Activated CD4-positive, alpha-beta memory T cell treated with anti-CD3 and anti-CD28 coated beads for 36 hours (primary cell): ENCODE results near the gene TRIM28. TPM values are rescaled to one million over a fixed set of nuclear protein-coding genes. Genes with fewer than 3 reads are reported as not detected.

Experiments used
- CTCF ChIA-PET: fragments of 350-600 bp; sonication (Branson Sonifier 250); formaldehyde crosslinking; loops from one replicate; lab custom pipeline; 2021; ENCODE audit warnings: antibody characterized with exemption, inconsistent platforms; lab: Charles Lee
- POLR2A ChIA-PET: fragments of 350-600 bp; sonication (Branson Sonifier 250); formaldehyde crosslinking; loops from one replicate; lab custom pipeline; 2021; ENCODE audit warnings: antibody characterized with exemption; lab: Charles Lee
- DNase-seq: peaks from one replicate; pipeline ENCODE4 v3.0.0-alpha.2; 2020
- H3K27ac Mint-ChIP-seq: one replicate; pipeline ENCODE4 v1.8.0; 2021; ENCODE audit warnings: mixed read lengths
- H3K27me3 Mint-ChIP-seq: one replicate; pipeline ENCODE4 v1.8.0; 2021; ENCODE audit warnings: mixed read lengths
- H3K36me3 Mint-ChIP-seq: one replicate; pipeline ENCODE4 v1.8.0; 2021; ENCODE audit warnings: mixed read lengths
- H3K4me1 Mint-ChIP-seq: one replicate; pipeline ENCODE4 v1.8.0; 2021; ENCODE audit warnings: low read depth, mixed read lengths
- H3K4me3 Mint-ChIP-seq: one replicate; pipeline ENCODE4 v1.8.0; 2021; ENCODE audit warnings: mild to moderate bottlenecking, mixed read lengths
- H3K9me3 Mint-ChIP-seq: one replicate; pipeline ENCODE4 v1.8.0; 2021; ENCODE audit warnings: mixed read lengths
- intact Hi-C: fragments of 100-400 bp; cut with micrococcal nuclease; formaldehyde crosslinking; loops from one replicate; pipeline ENCODE4 v1.15.1; 2023
- total RNA-seq, 2 experiments: library from RNA; stranded (reverse); gene quantifications; one replicate each; pipeline ENCODE4 v1.2.3, GENCODE V29; 2021

TRIM28 gene
- total RNA-seq, 2 experiments from 2014 or later, result 404 to 408 TPM

- no peak for DNase-seq
Measured at GRCh38 chr19:58513213-58513693, 30.6 kb upstream of the TRIM28 start.

GRCh38 chr19:58513694-58514563, 29.9 kb upstream of the TRIM28 start:
- H3K36me3 Mint-ChIP-seq, result peaks cover 15% of the 10 kb centered on the region
- peak overlapping the region; percentile 91 for H3K27ac Mint-ChIP-seq
- H3K4me1 Mint-ChIP-seq, result peaks cover 26% of the 10 kb centered on the region
- H3K27me3 Mint-ChIP-seq, result no peaks in the 10 kb centered on the region
- H3K4me3 Mint-ChIP-seq, result peak overlapping the region; percentile 83
- no peaks in the 10 kb centered on the region for H3K9me3 Mint-ChIP-seq
- ChIA-PET POLR2A (interaction anchor here (0.6 to 1.5 kb wide), 7 partner anchors 18 to 67 kb away, joined by 3 to 14 read pairs (median 4); partner anchors contain the start of gene TRIM28), CTCF (interaction anchor here (0.6 to 2.5 kb wide), 36 partner anchors 10 to 295 kb away, joined by 3 to 43 read pairs (median 4); partner anchors contain the start of genes CHMP2A, MZF1, RNF225 and TRIM28)
- peak; percentile 98 for DNase-seq
- intact Hi-C loops, result loop anchor here (1.0 kb wide), 2 partner anchors 15 to 30 kb away; partner anchors contain the start of gene TRIM28

More at GRCh38 chr19:58513213-58513693, 30.6 kb upstream of the TRIM28 start:
- CTCF ChIA-PET, result interaction anchor here (1.0 to 2.5 kb wide), 20 partner anchors 9 to 285 kb away, joined by 3 to 43 read pairs (median 4); partner anchors contain the start of genes CHMP2A, ZNF324B, ZNF497 and ZNF544
- peak overlapping the region; percentile 91 for H3K27ac Mint-ChIP-seq
- H3K9me3 Mint-ChIP-seq, result no peaks in the 10 kb centered on the region
- intact Hi-C loops, result no loop called here
- peaks cover 20% of the 10 kb centered on the region for H3K4me1 Mint-ChIP-seq
- no peaks in the 10 kb centered on the region for H3K27me3 Mint-ChIP-seq
- POLR2A ChIA-PET, result interaction anchor here (0.6 to 1.5 kb wide), 7 partner anchors 17 to 68 kb away, joined by 3 to 14 read pairs (median 4); partner anchors contain the start of gene TRIM28
- H3K36me3 Mint-ChIP-seq, result peaks cover 15% of the 10 kb centered on the region
- H3K4me3 Mint-ChIP-seq, result peak overlapping the region; percentile 83

GRCh38 chr19:58514564-58515022, 29.3 kb upstream of the TRIM28 start:
- Mint-ChIP-seq H3K4me3 (peak overlapping the region; percentile 83), H3K4me1 (peaks cover 28% of the 10 kb centered on the region), H3K9me3 (no peaks in the 10 kb centered on the region), H3K27ac (peak overlapping the region; percentile 91), H3K36me3 (peaks cover 17% of the 10 kb centered on the region), H3K27me3 (no peaks in the 10 kb centered on the region)
- ChIA-PET POLR2A (interaction anchor here (0.7 to 1.5 kb wide), 6 partner anchors 18 to 67 kb away, joined by 3 to 14 read pairs (median 4); partner anchors contain the start of gene TRIM28), CTCF (interaction anchor here (0.6 to 2.5 kb wide), 37 partner anchors 10 to 296 kb away, joined by 3 to 43 read pairs (median 4); partner anchors contain the start of genes CHMP2A, MZF1, RNF225 and TRIM28)
- no peak for DNase-seq
- intact Hi-C loops, result loop anchor here (1.0 kb wide), 2 partner anchors 15 to 30 kb away; partner anchors contain the start of gene TRIM28

GRCh38 chr19:58515259-58515658, 28.6 kb upstream of the TRIM28 start:
- Mint-ChIP-seq H3K4me1 (peaks cover 30% of the 10 kb centered on the region), H3K36me3 (peaks cover 18% of the 10 kb centered on the region), H3K27me3 (no peaks in the 10 kb centered on the region), H3K9me3 (no peaks in the 10 kb centered on the region), H3K4me3 (peak overlapping the region; percentile 83), H3K27ac (peak overlapping the region; percentile 38)
- no peak for DNase-seq
- intact Hi-C loops, result no loop called here
- ChIA-PET CTCF (interaction anchor here (1.0 to 2.2 kb wide), 2 partner anchors 60 to 66 kb away, joined by 3 to 13 read pairs; no protein-coding TSS in a partner anchor), POLR2A (interaction anchor here (0.7 kb wide), 1 partner anchor 49 kb away, joined by 4 read pairs; no protein-coding TSS in a partner anchor)

DNA sequence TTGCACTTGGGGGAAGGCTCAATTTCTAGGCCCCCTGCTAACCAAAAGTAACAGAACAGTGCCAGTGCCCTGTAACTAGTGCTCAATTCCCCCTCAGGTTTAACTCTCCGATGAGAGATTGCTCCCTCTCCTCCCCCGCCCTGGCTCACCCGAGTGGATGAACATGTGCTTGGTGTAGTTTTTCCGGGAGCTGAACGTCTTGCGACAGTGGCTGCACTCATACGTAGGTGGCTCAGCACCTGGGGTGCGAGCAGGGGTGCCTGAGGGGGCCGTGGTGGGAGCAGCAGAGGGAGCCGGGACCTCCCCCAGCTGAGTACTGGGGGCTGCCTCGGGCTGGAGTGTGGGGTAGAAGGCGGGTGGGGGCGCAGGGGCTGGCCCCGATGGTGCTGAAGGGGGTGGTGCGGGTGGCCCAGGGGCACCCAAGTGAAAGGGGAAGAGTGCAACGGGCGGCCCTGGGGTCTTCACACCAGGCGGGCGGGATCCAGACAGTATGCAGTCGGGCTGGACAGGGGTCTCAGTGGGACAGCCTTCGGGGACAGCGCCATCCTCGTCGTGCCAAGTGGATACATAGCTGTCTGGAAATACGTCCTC, 27.5 kb upstream of the TRIM28 start:
- Mint-ChIP-seq H3K4me1 (peaks cover 34% of the 10 kb centered on the region), H3K36me3 (peaks cover 18% of the 10 kb centered on the region), H3K4me3 (peak overlapping the region; percentile 50), H3K27me3 (no peaks in the 10 kb centered on the region), H3K9me3 (no peaks in the 10 kb centered on the region), H3K27ac (no peak overlapping the region)
- DNase-seq, result no peak
- POLR2A ChIA-PET, result no interaction called here
- CTCF ChIA-PET, result no interaction called here
- intact Hi-C loops, result no loop called here

- H3K4me1 Mint-ChIP-seq, result peaks cover 34% of the 10 kb centered on the region
- no peak for DNase-seq
- no peak overlapping the region for H3K27ac Mint-ChIP-seq
- H3K27me3 Mint-ChIP-seq, result no peaks in the 10 kb centered on the region
- ChIA-PET POLR2A (interaction anchor here (0.6 to 4.1 kb wide), 2 partner anchors 12 to 27 kb away, joined by 3 to 35 read pairs; partner anchors contain the start of gene TRIM28), CTCF (interaction anchor here (3.3 to 4.5 kb wide), 2 partner anchors 28 to 59 kb away, joined by 33 to 61 read pairs; partner anchors contain the start of gene TRIM28)
- intact Hi-C loops, result no loop called here
- H3K9me3 Mint-ChIP-seq, result no peaks in the 10 kb centered on the region
- no peak overlapping the region for H3K4me3 Mint-ChIP-seq
- peaks cover 18% of the 10 kb centered on the region for H3K36me3 Mint-ChIP-seq
Measured at GRCh38 chr19:58516964-58517833, 26.7 kb upstream of the TRIM28 start.

- Mint-ChIP-seq H3K36me3 (peaks cover 18% of the 10 kb centered on the region), H3K9me3 (no peaks in the 10 kb centered on the region), H3K27ac (peak overlapping the region; percentile 88), H3K4me1 (peaks cover 34% of the 10 kb centered on the region), H3K27me3 (no peaks in the 10 kb centered on the region), H3K4me3 (peak overlapping the region; percentile 88)
- intact Hi-C loops, result loop anchor here (1.0 to 2.0 kb wide), 10 partner anchors 19 to 336 kb away; partner anchors contain the start of genes MZF1, TRIM28, ZNF274 and ZSCAN22
- POLR2A ChIA-PET, result interaction anchor here (0.6 to 4.1 kb wide), 8 partner anchors 13 to 60 kb away, joined by 3 to 35 read pairs (median 6); partner anchors contain the start of gene TRIM28
- CTCF ChIA-PET, result interaction anchor here (0.6 to 4.8 kb wide), 15 partner anchors 18 to 1236 kb away, joined by 3 to 65 read pairs (median 9); partner anchors contain the start of genes CHMP2A, TRIM28, UBE2M and ZNF135
- peak; percentile 34 for DNase-seq
Measured at GRCh38 chr19:58518256-58519086, 25.4 kb upstream of the TRIM28 start.

GRCh38 chr19:58519087-58519354, 24.8 kb upstream of the TRIM28 start:
- DNase-seq, result peak; percentile 75
- Mint-ChIP-seq H3K4me3 (peak overlapping the region; percentile 88), H3K27me3 (no peaks in the 10 kb centered on the region), H3K4me1 (peaks cover 32% of the 10 kb centered on the region), H3K9me3 (no peaks in the 10 kb centered on the region), H3K27ac (peak overlapping the region; percentile 88), H3K36me3 (peaks cover 17% of the 10 kb centered on the region)
- ChIA-PET POLR2A (interaction anchor here (1.1 to 4.1 kb wide), 9 partner anchors 19 to 63 kb away, joined by 3 to 35 read pairs (median 7); partner anchors contain the start of gene TRIM28), CTCF (interaction anchor here (0.6 to 4.8 kb wide), 17 partner anchors 10 to 1236 kb away, joined by 3 to 65 read pairs (median 9); partner anchors contain the start of genes CHMP2A, TRIM28, UBE2M and ZNF135)
- intact Hi-C loops, result loop anchor here (1.0 to 2.0 kb wide), 10 partner anchors 20 to 336 kb away; partner anchors contain the start of genes MZF1, TRIM28, ZNF274 and ZSCAN22

DNA sequence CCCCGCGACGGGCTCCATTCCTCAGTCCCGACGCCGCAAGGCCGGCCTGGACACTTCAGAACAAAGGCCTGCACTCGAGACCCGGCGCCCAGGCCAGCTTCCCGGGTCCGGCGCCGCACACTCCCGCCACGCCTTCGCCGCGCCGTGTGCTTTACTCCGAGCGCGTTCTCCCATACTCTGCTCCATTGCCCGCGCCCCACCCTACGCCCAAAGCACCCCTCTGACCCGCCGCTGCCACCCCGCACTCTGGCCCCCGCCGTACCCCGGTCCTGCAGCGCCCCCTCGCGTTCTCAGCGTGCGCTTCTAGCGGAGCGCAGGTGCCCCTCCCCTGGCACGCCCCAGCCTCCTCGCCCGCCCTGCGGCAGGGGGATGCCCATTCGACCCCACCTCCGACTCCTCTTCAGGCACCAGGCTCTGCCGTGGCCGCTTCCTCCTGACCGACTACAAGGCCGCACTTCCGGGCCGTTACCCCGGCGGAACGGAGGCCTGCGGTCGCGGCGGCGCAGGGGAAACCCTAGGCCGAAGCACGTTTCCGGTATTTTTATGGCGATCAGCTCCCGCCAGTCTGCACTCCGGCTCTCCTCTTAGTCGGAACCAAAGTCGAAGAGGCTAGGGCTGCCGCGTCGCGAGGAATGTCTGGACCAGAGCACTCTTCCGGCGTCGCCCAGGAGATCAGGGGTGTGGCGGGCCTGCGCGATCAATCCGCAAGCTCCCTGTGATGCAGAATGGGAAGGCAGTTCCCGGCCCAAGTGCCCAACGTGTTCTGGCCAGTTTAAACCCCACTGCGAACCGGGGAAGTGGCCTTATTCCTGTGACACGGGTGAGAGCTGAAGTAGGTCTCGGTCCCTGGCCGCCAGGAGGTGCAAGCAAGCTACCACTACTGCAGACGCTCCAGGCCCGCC, 24.3 kb upstream of the TRIM28 start, which contains the start of gene ZBTB45:
TSS of gene ZBTB45 (minus strand) at position 456 of the 902 bp plus-strand sequence. CDS start 2,137 bp downstream, outside the sequence.
- peak within 1 kb of the TSS; percentile 88 for H3K4me3 Mint-ChIP-seq
- no peaks in the 10 kb centered on the region for H3K9me3 Mint-ChIP-seq
- peak within 1 kb of the TSS; percentile 88 for H3K27ac Mint-ChIP-seq
- POLR2A ChIA-PET, result interaction anchor here (0.8 to 4.1 kb wide), 17 partner anchors 18 to 256 kb away, joined by 3 to 35 read pairs (median 5); partner anchors contain the start of genes CHMP2A and TRIM28
- intact Hi-C loops, result loop anchor here (1.0 to 2.0 kb wide), 10 partner anchors 20 to 337 kb away; partner anchors contain the start of genes MZF1, TRIM28, ZNF274 and ZSCAN22
- peaks cover 32% of the 10 kb centered on the region for H3K4me1 Mint-ChIP-seq
- CTCF ChIA-PET, result interaction anchor here (0.6 to 4.8 kb wide), 35 partner anchors 9 to 533 kb away, joined by 3 to 65 read pairs (median 6); partner anchors contain the start of genes CHMP2A, ERVK3-1, SLC27A5 and TRIM28
- peak; percentile 95 for DNase-seq
- no peaks in the 10 kb centered on the region for H3K27me3 Mint-ChIP-seq
- peaks cover 16% of the 10 kb centered on the region for H3K36me3 Mint-ChIP-seq
